Measurements from ENCODE around the gene KMT2E.

KMT2E gene

GRCh38 chr7:105094966-105095365 is 81.0 kb downstream of the KMT2E start:
- DNase-seq, result no peak

GRCh38 chr7:105096306-105096705 is 82.3 kb downstream of the KMT2E start:
- no peak for DNase-seq

- DNase-seq, result no peak
Observed at GRCh38 chr7:105097619-105098018, 83.6 kb downstream of the KMT2E start.

- DNase-seq, result no peak
Observed at GRCh38 chr7:105098863-105099515, 85.0 kb downstream of the KMT2E start.

- no peak for DNase-seq
Observed at GRCh38 chr7:105101864-105102263, 87.9 kb downstream of the KMT2E start.

- DNase-seq, result no peak
Observed at GRCh38 chr7:105102557-105103352, 88.8 kb downstream of the KMT2E start.

GRCh38 chr7:105105579-105105978 is 91.6 kb downstream of the KMT2E start:
- no peak for DNase-seq

GRCh38 chr7:105106473-105106872 is 92.5 kb downstream of the KMT2E start:
- no peak for DNase-seq

- DNase-seq, result no peak
Observed at GRCh38 chr7:105107458-105107857, 93.5 kb downstream of the KMT2E start.

- no peak for DNase-seq
Observed at GRCh38 chr7:105112440-105113418, 98.7 kb downstream of the KMT2E start.

- no peak for DNase-seq
Observed at GRCh38 chr7:105118612-105119600, 104.9 kb downstream of the KMT2E start.

- no peak for DNase-seq
Observed at GRCh38 chr7:105122619-105123018, 108.6 kb downstream of the KMT2E start.

GRCh38 chr7:105125745-105126144 is 111.7 kb downstream of the KMT2E start:
- DNase-seq, result no peak

GRCh38 chr7:105126436-105126975 is 112.5 kb downstream of the KMT2E start:
- no peak for DNase-seq

- DNase-seq, result no peak
Observed at GRCh38 chr7:105127179-105127578, 113.2 kb downstream of the KMT2E start.

- no peak for DNase-seq
Observed at GRCh38 chr7:105130048-105130447, 116.0 kb downstream of the KMT2E start.

GRCh38 chr7:105130580-105130979 is 116.6 kb downstream of the KMT2E start:
- no peak for DNase-seq

- DNase-seq, result no peak
Observed at GRCh38 chr7:105131033-105131656, 117.1 kb downstream of the KMT2E start.

GRCh38 chr7:105131890-105132289 is 117.9 kb downstream of the KMT2E start:
- DNase-seq, result no peak

GRCh38 chr7:105132335-105132734 is 118.3 kb downstream of the KMT2E start:
- DNase-seq, result no peak

- DNase-seq, result no peak
Observed at GRCh38 chr7:105132835-105133234, 118.8 kb downstream of the KMT2E start.
